HG02870 (cell line): Measurements from ENCODE around the gene NKX6-2.
"Not testable (repeated sequence)": the region's sequence is repeated elsewhere in the genome, so short reads cannot be mapped to it uniquely, and the experiment has no call there.

ENCODE experiments used
- ATAC-seq: cut with Tn5 transposase; IDR thresholded peaks from one replicate; pipeline ENCODE4 v1.9.1; 2021; ENCODE audit warnings: mild to moderate bottlenecking, moderate library complexity; ENCODE audit not compliant: unreplicated experiment

Gene NKX6-2

DNA sequence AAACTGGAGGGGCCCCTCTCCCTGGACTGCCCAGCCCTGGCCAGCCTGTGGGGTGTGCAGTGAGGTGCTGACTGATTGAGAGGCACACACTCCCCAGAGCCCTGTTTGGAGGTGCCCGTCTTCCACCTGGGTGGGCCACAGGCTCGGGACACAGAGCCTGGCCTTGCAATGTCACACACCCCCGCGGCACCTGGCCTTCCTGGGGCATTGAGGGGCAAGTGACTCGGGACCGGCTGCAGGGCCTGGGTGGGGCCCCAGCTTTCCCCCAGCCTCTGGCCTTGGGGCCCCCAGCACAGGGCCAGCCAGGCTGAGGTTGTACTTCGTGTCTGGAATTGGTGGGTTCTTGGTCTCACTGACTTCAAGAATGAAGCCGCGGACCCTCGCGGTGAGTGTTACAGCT lies 13.9 kb upstream of the NKX6-2 start:
- no peak for ATAC-seq

DNA sequence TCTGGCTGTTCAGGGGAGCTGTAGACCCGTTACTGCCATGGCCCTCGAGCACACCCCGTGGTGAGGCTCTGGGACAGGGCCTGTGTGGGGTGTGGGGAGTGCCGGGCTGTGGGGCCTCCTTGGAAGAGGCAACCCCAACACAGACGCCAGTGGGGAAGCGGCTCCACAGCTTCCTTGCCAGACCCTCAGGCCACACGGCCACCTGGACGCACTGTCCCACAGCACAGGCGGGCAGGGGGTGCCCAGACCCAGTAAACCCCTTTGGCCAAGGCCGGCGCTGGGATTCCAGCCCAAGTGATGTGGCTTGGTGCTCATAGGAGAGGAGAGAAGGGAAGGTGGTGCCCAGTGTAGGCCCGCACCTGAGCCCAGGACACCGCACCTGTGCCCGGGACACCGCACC lies 12.9 kb upstream of the NKX6-2 start:
- ATAC-seq, result no peak

DNA sequence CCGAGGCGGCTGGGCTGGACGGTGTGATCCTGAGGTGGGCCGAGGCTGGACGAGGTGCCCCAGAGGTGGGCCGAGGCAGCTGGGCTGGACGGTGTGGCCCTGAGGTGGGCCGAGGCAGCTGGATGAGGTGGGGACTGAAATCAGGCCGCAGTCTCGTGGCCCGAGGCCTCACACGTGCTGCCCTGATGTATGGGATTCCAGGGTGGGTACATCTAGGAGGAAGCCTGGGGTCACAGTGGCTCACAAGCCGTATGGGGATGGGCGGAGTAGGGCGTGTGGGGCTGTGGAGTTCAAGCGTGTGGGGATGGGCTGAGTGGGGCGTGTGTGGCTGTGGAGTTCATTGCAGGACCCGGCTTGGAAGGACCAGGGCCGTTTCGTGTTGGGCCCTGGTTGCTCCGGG lies 12.5 kb upstream of the NKX6-2 start:
- ATAC-seq, result no peak

DNA sequence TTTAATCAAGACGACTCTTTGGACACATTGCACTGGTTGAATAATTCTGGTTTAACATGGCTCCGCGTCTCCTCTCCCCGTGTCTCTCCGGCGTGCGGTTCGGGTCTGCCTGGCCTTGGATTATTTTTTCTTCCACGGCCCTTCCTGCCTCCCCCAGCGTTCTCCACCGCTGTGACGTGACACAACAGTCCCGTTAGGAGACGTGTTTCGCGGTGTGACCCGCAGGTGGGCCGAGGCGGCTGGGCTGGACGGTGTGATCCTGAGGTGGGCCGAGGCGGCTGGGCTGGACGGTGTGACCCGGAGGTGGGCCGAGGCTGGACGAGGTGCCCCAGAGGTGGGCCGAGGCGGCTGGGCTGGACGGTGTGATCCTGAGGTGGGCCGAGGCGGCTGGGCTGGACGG lies 12.0 kb upstream of the NKX6-2 start:
- ATAC-seq, result not testable (repeated sequence)

DNA sequence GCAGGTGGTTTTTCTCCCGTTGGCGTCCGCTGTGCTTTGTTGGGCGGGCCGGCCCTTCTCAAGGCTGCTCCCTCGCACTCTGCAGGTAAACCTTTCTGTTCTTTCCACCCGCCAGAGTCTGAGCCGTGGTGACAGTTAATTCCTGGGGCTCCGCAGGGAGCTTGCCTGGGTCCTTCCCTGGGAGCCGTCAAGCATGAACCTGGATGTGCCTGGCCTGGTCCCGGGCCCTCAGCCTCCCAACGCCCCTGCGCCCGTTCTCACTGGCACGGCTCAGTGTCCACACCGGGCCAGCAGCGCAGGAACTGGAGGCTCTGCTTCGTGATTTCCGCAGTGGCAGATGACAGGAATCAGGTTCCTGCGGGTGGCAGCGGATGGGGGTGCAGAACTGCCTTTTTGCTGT lies 10.9 kb upstream of the NKX6-2 start:
- no peak for ATAC-seq

DNA sequence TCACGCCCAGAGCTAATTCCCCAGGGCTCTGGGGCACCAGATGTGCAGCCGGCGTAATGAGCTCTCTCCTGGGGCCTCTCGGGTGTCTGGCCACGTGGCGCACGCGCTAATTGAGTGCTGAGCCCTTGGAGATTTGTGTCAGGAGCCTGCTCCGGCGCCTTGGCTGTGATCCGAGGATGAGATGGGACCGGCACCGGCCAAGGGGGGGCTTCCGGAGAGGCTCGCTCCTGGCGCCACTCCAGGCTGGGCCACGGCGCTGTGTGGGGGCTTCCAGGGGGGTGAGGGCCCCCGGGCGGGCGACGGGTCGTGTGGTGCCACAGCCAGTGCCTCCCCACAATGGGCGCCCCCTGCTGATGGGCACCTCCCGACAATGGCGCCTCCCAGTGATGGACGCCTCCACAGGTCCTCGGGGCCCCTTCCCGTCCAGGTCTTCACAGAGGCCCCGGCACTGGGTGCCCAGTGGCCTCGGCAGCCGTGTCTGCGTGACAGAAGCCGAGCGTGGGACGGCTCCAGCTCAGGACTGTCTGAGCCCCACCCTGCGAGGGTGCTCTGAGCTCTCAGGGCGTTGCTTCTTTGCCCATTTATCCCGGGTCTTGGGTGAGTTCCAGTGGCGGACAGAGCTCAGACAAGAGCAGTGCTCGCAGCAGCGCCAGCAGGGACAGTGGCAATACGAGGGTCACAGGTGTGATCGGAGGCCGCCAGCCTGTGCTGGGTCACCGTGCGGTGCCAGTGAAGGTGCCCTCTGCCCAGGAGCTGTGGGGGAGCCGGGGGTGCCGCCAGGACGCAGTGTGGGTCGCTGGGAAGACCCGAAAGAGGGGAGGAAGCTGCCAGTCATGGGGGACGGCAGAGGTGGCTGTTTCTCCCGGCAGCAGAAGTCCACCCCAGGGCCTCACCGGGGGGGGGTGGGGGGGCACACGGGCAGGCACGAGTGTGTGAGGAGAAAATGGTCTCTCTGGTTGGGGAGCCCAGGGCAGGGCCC lies 8.2 kb upstream of the NKX6-2 start:
- ATAC-seq, result no peak

DNA sequence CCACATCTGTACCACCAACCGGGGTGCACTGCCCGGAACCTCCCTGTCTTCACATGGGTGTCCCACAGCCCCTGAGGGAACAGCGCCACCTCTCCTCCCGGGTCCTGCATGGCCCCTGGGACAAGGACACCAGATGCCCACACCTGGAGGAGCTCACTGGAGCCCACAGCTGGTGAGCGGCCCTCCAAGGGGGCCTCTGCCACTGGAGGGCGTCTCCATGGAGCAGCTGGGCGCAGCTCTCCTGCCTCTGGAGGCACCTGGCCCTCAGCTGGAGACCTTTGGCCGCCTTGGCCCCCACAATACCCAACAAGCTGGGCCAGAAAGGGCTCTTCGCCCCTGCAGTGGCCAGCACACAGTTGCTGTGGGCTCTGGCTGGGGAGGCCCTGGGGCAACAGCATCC lies 7.3 kb upstream of the NKX6-2 start:
- no peak for ATAC-seq

DNA sequence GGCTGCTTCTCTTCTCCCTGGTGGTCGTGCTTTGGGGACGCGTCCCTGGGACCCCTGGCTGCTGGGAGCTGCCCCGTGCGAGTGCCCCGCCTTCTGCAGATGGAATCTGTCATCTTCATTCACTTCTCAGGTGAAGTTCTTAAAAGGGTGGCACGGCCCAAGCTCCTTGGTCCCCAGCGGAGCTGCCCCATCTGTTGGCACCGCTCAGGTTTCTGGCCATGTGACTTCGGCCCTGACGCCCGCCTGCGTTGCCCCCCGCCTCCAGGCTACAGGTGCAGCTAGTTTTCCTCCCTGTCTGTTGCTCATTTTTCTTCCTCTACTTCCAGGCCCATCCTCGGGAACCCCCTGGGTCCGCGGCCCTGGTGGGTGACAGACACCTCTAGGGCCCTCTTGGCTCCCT lies 6.8 kb upstream of the NKX6-2 start:
- no peak for ATAC-seq

DNA sequence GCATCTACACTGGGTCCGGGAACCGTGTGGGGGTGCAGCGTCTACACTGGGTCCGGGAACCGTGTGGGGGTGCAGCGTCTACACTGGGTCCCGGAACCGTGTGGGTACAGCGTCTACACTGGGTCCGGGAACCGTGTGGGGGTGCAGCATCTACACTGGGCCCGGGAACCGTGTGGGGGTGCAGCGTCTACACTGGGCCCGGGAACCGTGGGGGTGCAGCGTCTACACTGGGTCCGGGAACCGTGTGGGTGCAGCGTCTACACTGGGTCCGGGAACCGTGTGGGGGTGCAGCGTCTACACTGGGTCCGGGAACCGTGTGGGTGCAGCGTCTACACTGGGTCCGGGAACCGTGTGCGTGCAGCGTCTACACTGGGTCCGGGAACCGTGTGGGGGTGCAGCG lies 6.2 kb upstream of the NKX6-2 start:
- not testable (repeated sequence) for ATAC-seq

DNA sequence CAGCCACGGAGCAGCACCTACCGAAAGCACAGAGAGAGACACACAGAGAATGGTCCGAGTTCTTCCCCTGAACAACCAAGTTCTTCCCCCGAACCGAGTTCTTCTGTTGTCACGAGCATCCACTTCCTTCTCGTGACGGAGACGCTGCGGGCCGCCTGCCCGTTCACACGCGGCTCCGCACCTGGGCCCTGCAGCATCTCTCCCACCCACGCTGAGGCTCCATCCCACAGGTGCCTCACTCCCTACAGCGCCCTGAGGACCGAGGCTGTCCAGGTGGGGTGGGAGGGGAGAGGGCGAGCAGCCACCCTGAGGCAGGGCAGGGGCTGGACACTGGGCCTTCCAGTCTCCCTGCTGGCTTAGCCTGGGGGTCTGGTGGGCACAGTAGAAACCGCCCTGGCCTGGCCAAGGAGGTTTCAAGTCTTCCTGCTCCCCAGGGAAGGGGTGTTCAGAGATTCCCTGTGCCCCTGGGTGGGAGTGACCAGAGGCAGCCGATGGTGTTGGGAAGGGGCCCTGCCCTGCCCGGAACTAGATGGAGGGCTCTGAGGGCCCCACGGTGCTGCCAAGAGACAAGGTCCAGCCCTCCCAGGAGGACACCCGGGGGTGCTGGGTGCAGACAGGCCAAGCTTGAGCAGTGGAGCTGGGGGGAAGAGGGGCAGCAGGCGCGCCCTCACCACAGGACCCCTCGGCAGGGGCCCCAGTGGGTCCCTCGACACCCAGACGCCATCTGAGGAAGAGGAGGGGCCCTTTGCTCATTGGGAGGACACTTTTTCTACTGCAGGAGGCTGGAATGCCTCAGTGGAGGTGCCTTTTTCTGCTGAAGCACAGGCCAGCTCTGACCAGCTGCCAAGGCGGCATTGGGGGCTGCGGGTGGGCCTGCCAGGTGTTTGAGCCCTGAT lies 5.2 kb upstream of the NKX6-2 start:
- ATAC-seq, result no peak

DNA sequence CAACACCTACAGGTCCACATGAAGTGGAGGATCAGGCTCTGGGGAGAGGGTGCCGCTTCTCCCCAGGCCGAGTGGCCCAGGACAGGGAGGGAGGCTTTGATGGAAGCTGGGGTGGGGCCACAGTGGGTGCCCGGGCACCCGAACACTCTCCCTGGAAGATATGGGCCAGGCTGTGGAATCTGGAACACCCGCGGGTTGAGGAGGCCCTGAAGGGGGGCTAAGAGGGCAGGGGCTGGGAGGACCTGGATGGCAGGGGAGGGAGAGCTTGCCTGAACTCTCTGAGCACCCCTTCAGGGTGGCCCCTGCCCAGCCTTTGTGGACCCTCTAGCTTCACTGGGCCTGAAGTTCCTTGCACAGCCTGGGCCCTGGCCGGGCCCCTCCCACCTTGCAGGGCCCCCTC lies 4.5 kb upstream of the NKX6-2 start:
- ATAC-seq, result no peak

DNA sequence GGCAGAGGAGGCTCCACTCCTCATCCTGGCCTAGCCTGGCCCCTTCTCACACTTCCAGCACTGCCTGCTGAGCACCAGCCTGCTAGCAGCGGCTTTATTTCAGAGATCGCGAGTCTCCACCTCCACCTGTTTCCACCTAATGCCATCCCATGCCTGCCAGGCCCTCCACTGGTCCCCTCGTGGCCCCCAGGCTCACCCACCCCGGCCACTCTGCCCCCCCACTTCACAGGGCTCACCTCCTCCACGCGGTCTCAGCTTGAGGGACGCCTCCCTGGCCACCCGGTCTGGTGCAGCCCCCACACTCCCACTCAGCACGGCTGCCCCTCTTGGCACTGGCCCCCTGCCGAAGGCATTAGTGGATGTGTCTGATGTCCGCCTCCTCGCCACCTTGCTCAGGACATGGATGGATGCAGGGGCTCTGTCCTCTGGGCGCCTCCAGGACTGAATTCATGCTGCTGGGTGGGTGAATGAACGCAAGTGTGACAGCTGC lies 3.8 kb upstream of the NKX6-2 start:
- no peak for ATAC-seq

DNA sequence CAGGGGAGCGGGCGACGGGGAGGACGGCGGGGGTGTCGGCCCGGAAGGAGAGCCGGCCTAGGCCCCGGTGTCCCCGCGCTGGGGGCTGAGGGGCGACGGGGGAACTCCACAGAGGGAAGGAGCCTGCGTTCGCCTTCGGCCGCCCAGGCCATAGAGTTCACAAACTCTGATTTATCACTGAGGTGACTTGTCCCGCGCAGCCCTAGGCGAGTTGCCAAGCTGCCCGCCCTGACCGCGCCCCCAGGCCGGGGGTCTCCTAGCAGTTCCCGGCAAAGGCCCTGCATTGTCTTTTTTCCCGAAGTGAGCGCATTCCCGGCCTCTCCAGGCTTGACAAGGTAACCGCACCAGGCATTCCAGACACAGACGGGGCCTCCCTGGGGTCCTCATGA lies 2.9 kb upstream of the NKX6-2 start:
- no peak for ATAC-seq

DNA sequence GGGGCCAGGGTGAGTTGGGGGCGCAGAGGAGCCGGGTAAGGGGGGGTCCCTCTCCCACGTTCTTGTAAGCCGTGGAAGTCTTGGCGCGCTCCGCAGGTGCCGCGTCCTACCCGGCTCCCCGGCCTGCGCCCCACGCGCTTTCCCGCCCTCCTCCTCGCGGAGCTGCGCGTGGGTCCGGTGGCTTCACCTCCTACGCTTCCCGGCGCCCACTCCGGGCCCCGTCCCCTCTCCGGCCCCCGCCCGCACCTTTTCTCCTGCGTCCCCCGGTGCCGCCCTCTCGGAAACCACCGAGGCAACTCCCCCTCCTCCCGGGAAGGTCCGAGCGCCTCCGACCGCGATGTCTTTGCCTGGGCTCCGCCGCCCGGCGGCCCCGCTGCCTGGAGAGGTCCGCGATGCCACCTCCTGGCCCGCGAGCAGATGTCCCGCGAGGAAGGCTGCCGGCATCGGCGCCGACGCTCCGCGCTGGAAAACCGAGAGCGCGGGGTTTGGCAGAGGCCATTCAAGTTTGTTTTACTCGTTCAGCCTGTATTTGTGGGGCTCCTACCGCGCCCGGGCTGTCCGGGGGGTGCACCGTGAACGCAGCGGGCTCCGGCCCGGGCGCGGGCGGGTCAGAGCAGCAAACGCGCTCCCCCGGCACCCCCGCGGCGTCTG lies 2.4 kb upstream of the NKX6-2 start:
- ATAC-seq, result no peak

DNA sequence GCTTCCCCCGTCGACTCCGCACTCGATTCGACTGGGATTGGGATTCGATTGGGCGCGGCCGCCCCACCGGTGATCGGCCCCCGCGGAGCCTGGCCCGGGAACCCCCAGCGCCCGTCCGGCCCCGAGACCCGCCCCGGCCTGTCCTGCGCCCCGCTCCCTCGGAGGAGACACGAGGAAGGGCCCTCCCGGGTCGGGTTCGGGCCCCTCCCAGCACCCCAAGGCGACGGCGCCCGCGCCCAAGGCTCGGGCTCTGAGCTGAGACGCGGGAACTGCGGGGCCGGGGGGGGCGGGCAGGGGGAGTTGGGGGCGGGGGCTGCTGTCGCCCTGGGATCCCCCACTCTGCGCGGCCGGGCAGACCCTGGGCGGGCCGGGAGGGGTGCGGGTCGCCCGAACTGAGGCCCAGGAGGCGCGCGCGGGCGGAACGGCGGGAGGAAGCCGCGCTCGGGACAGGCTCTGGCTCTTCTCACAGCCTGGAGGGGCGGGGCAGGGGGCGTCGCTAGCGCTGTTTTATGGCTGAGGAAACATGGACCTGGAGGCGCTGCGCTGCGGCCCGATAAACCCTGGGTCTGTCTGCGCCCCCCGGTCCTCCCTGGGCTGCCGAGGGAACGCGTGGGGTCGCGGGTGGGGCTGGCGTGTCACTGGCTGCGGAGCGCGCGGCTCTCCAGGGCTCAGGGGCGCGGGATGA lies 1.7 kb upstream of the NKX6-2 start:
- no peak for ATAC-seq

DNA sequence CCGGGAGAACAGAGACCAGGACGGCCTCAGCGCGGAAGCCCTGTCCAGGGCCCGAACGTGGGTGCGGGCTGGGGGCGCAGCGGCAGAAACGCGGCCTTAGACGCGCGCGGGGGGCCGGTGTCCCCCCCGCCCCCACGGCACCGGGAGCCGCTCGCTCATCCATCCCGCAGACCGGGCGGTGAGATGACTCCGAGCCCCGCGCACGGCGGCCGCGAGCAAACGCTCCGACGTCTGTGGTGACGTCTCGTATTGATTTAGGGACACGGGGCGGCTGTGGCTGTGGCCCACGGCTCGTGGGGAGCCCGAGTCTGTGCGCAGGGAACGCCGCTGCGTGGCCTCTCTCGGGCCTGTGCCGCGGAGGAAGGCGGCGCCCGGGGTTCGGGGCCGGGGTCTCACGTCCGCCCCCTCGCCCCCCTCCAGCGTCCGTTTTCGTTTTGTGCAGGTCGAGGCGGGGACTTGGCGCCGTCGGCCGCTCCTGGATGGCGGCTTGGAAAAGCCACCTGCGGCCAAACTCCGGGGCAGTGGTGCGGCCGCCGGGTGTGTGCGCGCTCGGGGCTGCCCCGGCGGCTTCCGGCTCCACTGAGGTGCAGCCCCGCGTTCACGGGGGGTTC lies 1.0 kb upstream of the NKX6-2 start:
- no peak for ATAC-seq

DNA sequence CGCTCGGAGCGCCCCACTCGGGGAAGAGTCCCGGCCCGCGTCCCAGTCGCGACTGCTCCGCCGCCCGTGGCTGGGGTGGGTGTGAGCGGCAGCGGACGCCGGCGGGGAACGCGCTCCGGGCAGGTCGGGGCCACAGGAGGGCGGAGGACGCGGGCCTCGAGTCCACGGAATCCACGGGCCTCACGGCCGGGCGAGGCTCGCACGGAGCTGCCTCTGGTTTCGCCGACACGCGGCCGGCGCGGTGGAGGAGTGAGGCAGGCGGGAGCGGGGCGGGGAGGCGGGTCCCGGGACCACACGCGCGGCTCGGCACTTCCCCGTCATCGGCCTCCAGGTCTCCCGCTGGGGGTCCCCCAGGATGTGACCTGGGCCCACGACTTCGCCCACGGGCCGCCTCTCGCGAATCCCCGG lies 533 bp upstream of the NKX6-2 start:
- no peak for ATAC-seq

DNA sequence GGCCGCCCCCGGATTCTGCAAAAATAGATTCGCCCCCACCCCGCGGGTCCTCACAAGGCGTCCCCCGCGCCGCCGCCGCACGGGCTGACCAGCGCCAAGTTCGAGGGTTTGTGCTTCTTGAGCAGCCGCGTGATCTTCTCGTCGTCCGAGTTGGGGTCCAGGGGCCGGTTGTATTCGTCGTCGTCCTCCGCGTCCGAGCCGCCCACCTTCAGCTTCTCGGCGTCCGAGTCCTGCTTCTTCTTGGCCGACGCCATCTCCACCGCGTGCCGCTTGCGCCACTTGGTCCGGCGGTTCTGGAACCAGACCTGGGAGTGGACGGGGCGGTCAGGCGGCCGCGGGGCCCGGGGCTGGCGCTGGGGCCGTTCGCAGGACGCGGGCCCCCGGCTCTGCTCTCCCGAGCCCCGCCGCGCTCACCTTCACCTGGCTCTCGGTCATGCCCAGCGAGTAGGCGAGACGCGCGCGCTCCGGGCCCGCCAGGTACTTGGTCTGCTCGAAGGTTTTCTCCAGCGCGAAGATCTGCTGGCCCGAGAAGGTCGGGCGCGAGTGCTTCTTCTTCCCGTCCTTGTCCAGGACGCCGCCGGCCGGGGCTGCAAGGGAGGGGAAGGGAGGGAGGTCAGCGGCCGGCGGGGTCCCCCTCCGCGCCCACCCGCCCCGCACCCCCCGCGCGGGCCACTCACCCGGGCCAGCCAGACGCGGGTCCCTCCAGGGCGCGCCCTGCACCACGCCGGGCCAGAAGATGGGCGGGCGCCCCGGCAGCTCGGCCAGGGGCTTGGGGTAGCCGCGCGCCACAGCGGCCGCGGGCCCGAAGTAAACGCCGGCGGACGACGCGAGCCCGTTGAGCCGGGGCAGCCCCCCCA lies 853 bp downstream of the NKX6-2 start:
- no peak for ATAC-seq
